GM18909 (cell line): ENCODE results near the gene LHX2.
"Not testable (repeated sequence)": the region's sequence is repeated elsewhere in the genome, so short reads cannot be mapped to it uniquely, and the experiment has no call there.

Source experiments
- ATAC-seq: cut with Tn5 transposase; IDR thresholded peaks from one replicate; pipeline ENCODE4 v1.9.1; 2021; ENCODE audit warnings: mild to moderate bottlenecking; ENCODE audit not compliant: unreplicated experiment, poor library complexity

LHX2 gene, protein sequence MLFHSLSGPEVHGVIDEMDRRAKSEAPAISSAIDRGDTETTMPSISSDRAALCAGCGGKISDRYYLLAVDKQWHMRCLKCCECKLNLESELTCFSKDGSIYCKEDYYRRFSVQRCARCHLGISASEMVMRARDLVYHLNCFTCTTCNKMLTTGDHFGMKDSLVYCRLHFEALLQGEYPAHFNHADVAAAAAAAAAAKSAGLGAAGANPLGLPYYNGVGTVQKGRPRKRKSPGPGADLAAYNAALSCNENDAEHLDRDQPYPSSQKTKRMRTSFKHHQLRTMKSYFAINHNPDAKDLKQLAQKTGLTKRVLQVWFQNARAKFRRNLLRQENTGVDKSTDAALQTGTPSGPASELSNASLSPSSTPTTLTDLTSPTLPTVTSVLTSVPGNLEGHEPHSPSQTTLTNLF

DNA sequence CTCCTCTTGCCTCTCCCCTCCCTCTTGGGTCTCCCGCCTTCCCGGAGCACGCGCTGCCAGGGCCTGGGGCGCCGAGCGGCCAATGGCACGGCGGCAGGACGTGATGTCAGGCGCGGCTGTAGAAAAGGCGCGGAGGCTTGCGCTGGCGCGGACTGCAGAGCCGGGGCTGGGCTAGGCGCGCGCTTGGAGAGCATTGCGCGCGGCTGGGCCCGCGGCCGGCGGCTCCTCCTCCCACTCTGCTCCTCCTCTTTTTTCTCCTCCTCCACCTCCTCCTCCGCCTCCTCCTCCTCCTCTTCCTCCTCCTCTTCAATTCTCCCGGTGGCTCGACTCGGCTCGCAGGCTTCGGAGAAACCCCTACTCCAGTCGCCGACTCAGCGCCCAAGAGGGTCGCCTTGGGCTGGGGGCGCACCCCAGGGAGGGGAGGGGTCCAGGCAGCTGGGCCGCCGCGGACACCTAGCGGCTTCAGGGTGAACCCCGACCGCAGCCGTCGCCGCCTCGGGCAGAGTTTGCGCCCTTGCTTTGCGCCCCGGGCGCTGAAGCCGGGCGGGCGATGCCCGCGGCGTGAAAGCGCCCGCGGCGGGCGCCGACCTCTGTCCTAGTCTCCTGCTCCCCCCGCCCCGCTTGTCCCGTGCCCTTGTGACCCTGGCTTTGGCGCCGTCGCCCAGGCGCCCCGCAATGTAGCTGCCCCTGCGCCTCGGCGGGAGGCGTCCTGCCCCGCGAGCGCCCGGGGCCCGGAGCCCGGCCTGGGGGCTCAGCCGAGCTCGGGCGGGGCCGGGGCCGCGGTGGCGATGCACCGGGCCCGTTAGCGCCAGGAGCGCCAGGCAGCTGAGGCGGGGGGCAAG lies at the start of gene LHX2:
Gene LHX2, plus strand, starts transcription at position 309 of the 842 bp plus-strand sequence. CDS start 581 bp downstream, outside the sequence.
- ATAC-seq, result no peak

DNA sequence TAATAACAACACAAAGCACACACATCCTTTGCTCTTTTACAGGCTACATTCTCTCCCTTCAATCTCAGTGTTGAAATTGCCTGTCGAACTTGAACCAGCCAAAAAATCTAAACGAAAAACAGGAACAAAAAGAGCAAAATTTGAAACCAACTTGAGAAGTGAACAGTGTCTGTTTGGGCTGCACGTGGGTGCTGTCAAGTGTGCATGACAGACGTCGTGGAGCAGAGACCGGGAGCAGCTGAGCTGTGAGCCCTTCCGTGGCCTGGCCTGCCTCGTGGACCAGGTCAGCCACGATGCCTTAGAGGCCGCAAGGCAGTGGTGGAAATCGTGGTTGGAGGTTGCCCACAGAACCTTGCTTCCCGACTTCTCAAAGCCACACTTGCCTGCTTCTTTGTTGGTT lies 46.8 kb upstream of the LHX2 start:
- ATAC-seq, result no peak

DNA sequence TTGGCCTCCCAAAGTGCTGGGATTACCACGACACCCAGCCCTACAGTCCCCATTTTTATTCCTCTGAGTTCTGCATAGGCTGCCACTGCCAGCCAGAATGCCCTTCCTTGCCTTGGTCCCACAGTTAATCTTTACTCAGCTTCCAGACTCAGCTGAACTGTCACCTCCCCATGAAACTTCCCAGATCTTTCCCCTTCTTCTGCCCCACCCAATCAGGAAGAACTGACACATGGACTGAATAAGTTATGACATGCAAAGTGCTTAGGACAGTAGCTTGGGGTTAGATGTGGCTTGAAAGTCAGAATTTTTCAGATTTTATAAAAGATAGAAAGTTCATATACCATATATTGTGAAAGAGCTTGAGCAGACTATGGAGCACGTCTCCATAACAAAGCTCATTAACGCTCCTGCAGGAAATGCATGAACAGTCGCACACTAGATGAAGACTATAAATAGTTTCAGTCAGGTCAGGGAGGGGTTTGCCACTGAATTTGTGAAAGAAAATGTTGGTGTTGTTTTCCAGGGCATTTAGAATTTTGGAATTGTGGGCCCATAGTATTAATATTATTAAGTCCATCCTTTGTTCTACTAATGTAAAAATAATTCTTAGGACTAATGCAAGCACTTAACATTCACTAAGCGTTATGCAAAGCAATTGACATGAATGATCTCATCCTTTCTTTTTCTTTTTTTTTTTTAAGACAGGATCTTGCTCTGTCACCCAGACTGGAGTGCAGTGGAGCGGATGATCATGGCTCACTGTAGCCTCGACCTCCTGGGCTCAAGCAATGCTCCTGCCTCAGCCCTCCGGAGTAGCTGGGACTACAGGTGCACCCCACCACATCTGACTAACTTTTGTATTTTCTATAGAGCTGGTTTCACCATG lies 45.5 kb upstream of the LHX2 start:
- ATAC-seq, result no peak

DNA sequence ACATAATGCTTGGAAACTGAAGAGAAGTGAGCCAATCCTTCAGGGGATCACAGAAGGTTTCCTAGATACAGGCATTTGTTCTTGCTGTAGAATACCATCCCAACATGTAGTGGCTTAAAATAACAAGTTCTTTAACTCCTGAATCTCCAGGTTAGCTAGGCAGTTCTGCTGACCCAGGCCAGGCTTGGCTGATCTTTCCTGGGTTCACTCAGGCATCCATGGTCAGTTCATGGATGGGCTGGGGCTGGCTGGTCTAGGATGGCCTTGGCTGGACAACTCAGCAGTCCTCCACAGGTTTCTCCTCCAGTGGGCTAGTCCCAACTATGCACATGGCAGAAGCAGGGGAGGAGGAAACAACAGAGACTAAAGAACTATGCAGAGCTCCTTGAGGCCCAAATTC lies 44.2 kb upstream of the LHX2 start:
- no peak for ATAC-seq

DNA sequence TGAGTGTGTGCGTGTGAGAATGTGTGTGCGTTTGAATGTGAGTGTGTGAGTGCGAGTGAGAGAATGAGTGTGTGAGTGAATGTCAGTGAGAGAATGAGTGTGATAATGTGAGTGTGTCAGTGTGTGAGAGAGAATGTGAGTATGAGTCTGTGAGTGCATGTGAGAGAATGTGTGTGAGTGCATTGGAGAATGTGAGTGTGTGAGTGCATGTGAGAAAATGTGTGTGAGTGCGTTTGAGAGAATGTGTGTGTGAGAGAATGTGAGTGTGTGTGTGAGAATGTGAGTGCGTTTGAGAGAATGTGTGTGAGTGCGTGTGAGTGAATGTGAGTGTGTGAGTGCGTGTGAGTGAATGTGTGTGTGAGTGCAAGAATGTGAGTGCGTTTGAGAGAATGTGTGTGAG lies 39.0 kb upstream of the LHX2 start:
- no peak for ATAC-seq

DNA sequence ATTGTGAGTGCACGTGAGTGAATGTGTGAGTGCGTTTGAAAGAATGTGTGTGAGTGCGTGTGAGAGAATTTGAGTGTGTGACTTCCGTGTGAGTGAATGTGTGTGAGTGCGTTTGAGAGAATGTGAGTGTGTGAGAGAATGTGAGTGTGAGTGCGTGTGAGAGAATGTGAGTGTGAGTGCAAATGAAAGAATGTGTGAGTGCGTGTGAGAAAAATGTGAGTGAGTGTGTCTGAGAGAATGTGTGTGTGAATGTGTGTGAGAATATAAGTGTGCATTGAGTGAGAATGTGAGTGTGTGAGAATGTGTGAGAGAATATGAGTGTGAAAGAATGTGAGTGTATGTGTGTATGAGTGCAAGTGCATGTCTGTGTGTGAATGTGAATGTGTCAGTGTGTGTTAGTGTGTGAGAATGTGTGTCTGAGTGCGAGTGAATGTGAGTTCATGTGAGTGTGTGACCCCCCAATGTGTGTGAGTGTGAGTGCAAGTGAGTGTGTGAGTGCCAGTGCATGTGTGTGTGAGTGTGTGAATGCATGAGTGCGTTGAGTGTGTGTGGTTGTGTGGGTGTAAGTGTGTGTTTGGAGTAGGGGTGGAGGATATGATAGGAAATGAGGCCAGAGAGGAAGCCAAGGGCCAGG lies 37.9 kb upstream of the LHX2 start:
- ATAC-seq, result no peak

DNA sequence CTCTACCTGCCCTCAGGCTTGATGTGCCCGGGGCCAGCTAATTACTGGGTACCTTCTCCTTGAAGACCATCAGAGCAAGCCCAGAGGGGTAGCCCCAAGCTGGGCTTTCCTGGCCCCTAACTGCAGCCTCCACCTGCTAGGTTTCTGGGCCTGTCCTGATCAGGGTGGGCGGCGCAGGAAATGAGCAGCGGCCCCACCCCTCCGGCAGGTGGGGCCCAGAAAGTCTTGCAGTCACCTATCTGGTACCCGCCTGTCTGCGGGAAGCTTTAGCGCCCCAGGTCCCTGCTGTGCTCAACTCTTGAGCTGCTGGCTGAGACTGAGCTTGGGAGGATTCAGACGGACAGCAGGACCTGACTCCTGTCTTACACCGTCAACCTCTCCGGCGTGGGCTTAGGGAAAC lies 37.1 kb upstream of the LHX2 start:
- ATAC-seq, result no peak

DNA sequence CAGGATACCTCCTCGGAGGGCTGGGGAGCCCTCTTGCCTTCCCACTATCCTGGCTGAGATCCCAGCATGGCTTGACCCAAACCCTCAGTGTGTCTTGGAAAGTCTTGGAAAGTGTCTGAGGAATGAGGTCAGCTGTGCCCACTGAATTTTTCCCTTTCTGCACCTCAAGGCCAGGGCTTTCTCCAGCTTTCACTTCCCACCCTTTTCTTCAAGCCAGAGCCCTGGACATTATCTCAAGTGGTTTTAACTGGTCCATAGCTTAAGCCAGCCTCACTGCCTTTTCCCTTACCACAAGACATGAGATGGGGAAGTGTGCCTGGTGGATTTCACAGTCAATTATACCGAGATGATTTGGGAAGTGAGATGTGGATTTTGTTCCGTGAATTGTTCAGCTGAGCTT lies 35.7 kb upstream of the LHX2 start:
- ATAC-seq, result no peak

DNA sequence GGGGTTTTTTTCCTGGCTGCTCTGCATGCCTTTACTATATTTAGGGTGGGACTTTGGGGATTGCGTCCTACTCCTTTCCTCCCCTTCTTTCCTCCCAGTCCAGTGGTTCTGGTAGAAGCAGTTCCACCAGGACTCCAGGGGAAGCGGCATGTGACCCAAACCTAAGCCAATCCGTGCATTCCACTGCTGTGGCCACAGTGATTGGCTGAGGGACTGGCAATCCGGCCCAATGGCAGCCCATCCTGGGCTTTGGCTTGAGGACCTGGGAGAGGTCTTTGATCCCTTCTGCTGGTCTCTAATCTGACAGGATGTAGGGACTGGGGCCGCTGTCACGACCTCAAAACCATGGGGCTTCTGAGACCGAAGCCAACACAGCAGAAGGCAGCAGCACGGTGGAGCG lies 35.0 kb upstream of the LHX2 start:
- not testable (repeated sequence) for ATAC-seq

DNA sequence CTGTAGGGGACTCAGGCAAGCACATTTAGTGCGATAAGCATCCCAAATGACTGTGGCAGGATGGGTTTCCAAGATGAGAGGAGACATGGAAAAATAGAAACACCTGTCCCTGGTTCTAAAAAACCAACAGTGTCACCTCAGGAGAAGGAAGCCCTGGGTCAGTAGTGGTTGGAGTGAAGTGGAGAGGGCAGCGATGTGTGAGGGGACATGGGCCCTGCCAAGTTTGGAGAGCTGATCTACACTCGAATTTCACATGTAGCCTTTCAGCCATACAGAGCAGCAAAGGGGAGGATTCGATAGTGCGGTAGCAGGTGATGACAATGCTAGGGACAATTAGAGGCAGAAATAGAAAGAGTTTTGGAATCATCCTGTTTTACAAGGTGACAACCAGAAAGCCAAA lies 32.6 kb upstream of the LHX2 start:
- ATAC-seq, result no peak

DNA sequence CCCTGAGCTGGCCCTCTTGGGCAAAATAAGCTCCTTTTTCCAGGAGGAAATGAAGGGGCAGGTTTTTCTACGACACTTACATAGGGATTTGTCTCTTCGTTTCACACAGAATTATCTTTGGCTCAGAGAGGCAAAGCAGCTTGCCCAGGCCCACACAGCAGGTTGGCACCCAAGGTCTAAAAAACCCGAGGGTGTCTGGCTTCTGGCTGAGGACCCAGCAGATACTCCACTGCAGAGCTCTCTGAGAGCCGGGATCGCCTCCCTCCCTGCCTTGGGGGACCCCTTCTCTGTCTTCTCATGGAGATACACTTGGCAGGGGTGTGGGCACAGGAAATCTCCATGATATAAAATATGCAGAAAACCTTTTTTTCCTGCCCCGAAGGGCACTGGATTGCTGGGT lies 29.0 kb upstream of the LHX2 start:
- no peak for ATAC-seq

DNA sequence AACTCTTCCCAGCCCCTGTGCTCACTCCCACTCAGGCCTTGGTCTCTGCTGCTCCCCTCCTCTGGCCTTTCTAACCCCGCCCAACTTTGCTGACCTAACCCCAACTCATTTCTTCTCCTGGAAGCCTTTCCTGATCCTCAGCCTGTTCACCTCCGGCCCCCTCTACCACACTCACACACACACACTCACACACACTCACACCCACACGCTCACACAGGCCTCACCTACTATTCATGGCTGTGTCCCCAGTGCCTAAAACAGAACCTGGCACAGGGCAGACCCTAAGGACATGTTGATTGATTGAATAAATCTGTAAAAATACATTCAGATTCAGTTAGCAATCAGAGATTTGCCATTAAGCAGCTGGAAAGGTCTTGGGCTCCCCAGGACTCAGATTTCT lies 28.5 kb upstream of the LHX2 start:
- no peak for ATAC-seq

DNA sequence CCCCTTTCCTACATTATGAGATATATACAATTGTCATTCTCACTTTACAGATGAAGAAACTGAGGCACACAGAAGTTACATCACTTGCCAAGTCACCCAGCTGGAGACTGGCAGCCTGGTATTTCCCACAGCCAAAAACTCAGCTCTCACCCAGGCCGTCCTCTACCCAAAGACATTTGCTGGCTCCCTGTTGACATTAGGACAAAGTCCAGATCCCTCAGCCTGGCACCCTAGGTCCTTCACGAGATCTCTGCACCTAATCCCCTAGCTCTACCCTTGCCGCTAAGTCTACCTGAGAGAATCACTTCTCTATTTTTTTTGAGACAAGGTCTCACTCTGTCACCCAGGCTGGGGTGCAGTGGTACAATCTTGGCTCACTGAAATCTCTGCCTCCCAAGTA lies 26.8 kb upstream of the LHX2 start:
- ATAC-seq, result no peak

DNA sequence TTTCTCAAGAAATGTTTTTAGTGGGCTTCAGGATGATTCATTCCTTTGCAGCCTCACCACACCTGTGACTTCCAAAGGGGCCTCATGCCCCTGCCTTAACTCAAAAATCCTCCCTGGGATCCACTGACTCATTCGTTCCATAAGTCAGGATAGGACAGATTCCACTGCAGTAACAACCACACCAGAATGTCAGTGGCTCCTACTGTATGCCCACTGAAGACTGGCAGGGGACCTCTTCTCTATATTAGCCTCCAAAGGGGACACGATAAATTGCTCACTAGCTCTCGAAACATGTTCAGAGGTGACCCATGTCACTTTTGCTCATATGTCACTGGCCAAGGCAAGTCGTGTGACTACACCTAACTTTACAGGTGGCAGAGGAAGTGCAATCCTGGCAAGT lies 25.7 kb upstream of the LHX2 start:
- ATAC-seq, result no peak

DNA sequence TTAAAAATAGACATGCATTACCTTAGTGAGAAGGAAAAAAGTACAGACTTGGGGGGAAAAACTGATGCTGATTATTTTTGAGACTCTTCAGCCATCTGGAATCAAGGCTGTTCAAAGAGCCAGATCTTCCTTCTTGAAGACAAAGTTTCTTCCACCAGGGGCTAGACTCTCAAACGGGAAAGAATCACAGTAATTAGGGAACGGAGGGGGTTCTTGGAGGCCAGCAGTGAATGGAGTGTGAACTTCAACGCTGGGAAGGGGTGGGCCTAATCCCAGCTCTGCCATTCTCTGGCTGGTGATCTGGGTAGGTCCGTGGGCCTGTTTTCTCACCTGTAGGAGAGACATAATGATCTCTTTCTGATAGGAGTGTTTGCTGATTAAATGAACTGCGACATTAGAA lies 21.1 kb upstream of the LHX2 start:
- ATAC-seq, result no peak

DNA sequence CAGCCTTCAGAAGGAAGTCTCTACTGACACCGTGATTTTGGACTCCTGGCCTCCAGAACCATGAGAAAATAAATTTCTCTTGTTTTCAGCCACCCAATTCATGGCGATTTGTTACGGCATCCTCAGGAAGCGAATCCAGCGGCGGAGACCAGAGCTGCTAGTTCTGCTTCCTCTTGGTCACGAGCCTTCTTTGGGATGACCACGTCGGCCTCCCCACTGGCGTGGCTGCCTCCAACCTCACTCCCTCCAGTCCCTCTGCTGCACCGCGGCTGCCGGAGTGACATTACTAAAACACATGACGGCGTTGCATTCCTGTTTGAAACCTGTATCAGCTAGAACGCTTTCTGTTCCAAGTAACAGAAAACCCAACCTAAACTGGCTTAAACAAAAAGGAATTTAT lies 18.9 kb upstream of the LHX2 start:
- not testable (repeated sequence) for ATAC-seq

DNA sequence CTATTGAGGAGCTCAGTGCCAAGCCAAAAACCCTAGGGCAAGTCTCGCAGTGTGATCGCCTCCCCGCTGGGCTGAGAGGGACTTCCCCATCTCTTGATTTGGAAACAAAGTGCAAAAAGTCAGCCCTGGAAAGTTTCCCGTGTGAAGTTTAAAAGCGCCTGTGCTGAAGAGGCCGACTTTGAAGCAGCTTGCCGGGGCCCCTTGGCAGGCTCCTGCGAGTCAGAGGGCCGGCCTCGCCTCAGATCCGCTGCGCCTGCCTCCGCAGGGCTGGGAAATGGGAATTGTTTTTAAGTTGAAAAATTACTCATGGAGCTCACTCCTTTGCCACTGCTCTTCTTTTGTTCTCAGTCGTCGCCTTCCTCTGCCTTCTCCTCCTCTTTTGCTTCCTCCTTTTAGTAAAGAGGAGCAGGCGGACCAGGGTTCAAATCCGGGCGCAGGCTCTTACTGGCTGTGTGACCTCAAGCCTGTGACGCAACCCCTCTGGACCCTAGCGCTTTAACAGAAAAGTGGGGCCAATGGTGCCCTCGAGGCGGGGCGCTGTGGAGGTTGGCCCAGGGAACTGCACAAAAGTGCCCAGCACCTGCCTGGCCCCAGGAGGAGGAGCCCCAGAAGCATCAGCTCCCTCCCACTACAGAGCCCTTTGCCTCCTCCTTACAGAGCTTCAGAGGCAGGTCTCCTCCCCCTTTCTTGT lies 14.7 kb upstream of the LHX2 start:
- peak; percentile 42 for ATAC-seq

DNA sequence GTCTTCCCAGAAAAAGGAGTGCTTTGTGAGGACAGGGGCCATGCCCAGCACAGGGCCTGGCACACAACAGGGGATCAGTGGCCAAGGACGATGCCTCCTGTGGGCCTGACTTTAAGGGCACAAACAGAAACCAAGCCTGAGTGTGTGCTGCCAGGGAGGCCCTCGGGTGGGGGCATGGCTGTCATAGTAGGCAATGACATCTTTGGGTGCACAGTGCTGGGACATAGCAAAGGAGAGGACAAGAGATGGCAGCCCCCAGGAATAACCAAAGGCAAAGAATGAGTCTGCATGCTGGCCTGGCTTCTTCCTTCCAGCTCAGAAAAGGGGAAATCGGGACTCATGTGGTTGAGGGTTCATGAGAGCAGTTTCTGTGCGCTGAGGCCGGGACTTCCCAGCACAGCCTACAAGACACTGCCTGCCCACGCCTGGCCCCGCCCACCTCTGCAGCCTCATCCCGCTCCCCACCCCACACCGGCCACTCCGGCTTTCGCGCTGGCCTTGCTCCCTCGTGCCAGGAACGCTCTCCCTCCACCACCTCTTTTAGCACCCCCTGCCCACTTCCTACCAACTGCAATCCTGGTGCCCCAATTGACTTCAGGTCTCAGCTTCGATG lies 13.8 kb upstream of the LHX2 start:
- ATAC-seq, result peak; percentile 47

DNA sequence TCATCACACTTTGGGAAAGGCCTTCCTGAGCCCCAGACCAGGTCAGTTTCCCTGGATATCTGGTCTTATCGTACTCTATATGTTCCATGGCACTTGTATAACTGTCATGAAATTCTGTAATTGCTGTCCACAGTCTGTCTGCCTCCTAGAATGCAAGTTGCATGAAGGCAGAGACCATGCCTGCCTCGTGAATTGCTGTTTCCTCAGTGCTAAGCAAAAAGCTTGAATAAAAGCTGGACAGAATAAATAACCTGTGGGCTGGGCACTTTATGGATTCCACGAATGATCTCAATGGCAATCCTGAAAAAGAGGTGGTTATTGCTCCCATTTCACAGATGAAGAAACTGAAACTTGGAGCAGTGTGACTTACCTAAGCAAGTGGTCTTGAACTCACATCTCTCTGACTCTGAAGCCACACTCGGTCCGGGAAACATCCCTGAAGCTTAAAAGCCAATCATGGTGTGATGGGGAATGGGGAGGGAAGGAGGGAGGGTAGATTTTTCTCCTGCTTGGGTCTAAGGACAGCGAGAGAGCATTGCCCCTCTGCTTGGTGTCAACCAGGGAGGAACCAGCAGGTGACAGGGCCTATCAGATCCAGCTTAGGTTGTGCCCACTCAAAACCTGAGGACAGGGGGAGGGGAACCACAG lies 13.2 kb upstream of the LHX2 start:
- no peak for ATAC-seq
